ENCODE results near the gene TTYH1. TPM values are rescaled to one million over a fixed set of nuclear protein-coding genes. Genes with fewer than 3 reads are reported as not detected.

Gene TTYH1
- total and polyA plus RNA-seq, 9 of the 15 experiments (the other 6 are each of a cell fraction or from before 2014, with no cell fraction given): 0.08 TPM; not detected in 8

- H3K27me3 ChIP-seq (ENCODE audit: control insufficient read depth in 2 of 2, insufficient read depth in 2 of 2, low read length in 2 of 2): no peaks in the 10 kb centered on the region
- DNase-seq (ENCODE audit: extremely low read depth in 1 of 4, low spot score in 3 of 4): peak in 2 of 4 experiments; percentile 8
- in situ Hi-C loops (cut with MboI): no loop called here
- H3K36me3 ChIP-seq (ENCODE audit: control insufficient read depth, insufficient read depth, low read length): peaks cover 70% of the 10 kb centered on the region
- WGBS (ENCODE audit: insufficient coverage, low coverage, missing lambda C conversion rate): 98% methylated on average over 19 of the region's 39 CpGs
- no peak overlapping the region for H3K9ac ChIP-seq (ENCODE audit: insufficient read depth in 1 of 2, low read depth in 2 of 2, low read length in 2 of 2)
- H3K4me2 ChIP-seq (ENCODE audit: insufficient read depth, low read length): no peak overlapping the region
- ChIA-PET POLR2A (interaction anchor here (1.6 to 1.7 kb wide), 2 partner anchors 12 to 13 kb away, joined by 5 to 15 read pairs; partner anchors contain the start of genes CDC42EP5 and LENG8), CTCF (ENCODE audit: low intra/inter-chr PET ratio) (no interaction called here)
- no peak overlapping the region for H2AFZ ChIP-seq (ENCODE audit: low read depth, low read length)
- ATAC-seq: no peak
- intact Hi-C loops (cut with micrococcal nuclease): no loop called here
- FAIRE-seq: no peak
- no TSS peak for BruUV-seq (replicated peaks)
- H4K20me1 ChIP-seq (replicated peaks; ENCODE audit: control insufficient read depth, insufficient read depth, low read length): peaks cover 14% of the 10 kb centered on the region; the same call in 1 of the 2 replicates
- H3K9me1 ChIP-seq (ENCODE audit: control insufficient read depth, insufficient read depth, low read length): peaks cover 2% of the 10 kb centered on the region
- H3K4me3 ChIP-seq: no peak overlapping the region
- H3K9me3 ChIP-seq (replicated peaks; ENCODE audit: control insufficient read depth, insufficient read depth, low read depth, low read length): no peaks in the 10 kb centered on the region
- peaks cover 0 to 39% of the 10 kb centered on the region in 2 experiments; a peak in 2 of 5 replicates for H3K4me1 ChIP-seq (replicated peaks in 1 of 2; ENCODE audit: control insufficient read depth in 2 of 2, insufficient read depth in 2 of 2, low read length in 2 of 2)
- H3K27ac ChIP-seq (ENCODE audit: extremely low read depth, low read depth, low read length): no peak overlapping the region
- no peaks in the 10 kb centered on the region for H3K79me2 ChIP-seq (ENCODE audit: control insufficient read depth, insufficient read depth, low read length)
- TF ChIP-seq POLR2AphosphoS2 (IDR thresholded peaks at IDR 0.05; ENCODE audit: low read length): no peak
- TF ChIP-seq, protein P1, sequence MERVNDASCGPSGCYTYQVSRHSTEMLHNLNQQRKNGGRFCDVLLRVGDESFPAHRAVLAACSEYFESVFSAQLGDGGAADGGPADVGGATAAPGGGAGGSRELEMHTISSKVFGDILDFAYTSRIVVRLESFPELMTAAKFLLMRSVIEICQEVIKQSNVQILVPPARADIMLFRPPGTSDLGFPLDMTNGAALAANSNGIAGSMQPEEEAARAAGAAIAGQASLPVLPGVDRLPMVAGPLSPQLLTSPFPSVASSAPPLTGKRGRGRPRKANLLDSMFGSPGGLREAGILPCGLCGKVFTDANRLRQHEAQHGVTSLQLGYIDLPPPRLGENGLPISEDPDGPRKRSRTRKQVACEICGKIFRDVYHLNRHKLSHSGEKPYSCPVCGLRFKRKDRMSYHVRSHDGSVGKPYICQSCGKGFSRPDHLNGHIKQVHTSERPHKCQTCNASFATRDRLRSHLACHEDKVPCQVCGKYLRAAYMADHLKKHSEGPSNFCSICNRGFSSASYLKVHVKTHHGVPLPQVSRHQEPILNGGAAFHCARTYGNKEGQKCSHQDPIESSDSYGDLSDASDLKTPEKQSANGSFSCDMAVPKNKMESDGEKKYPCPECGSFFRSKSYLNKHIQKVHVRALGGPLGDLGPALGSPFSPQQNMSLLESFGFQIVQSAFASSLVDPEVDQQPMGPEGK (CRISPR knock-in tag; IDR thresholded peaks at IDR 0.05; ENCODE audit: borderline replicate concordance): no peak
- TF ChIP-seq, protein P2, sequence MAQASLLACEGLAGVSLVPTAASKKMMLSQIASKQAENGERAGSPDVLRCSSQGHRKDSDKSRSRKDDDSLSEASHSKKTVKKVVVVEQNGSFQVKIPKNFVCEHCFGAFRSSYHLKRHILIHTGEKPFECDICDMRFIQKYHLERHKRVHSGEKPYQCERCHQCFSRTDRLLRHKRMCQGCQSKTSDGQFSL (CRISPR knock-in tag; IDR thresholded peaks at IDR 0.05): 0 out of 2 replicates have a peak, but pooled peaks have one; percentile 41
- TF ChIP-seq, protein P2 (tag; IDR thresholded peaks at IDR 0.05): no peak
- no peak for TF ChIP-seq CCNT2 (IDR thresholded peaks at IDR 0.05; ENCODE audit: borderline replicate concordance, extremely low read depth, insufficient read length, low read depth, low read length)
- no peak for TF ChIP-seq ZBTB11 (CRISPR knock-in tag; IDR thresholded peaks at IDR 0.05)
- TF ChIP-seq ZNF77 (CRISPR knock-in tag; IDR thresholded peaks at IDR 0.05): no peak
- peak; percentile 66 for TF ChIP-seq POLR2G (IDR thresholded peaks at IDR 0.05; ENCODE audit: low read depth, low read length)
- TF ChIP-seq STAG1 (CRISPR knock-in tag; IDR thresholded peaks at IDR 0.05; ENCODE audit: borderline replicate concordance): no peak
- TF ChIP-seq, protein P3, sequence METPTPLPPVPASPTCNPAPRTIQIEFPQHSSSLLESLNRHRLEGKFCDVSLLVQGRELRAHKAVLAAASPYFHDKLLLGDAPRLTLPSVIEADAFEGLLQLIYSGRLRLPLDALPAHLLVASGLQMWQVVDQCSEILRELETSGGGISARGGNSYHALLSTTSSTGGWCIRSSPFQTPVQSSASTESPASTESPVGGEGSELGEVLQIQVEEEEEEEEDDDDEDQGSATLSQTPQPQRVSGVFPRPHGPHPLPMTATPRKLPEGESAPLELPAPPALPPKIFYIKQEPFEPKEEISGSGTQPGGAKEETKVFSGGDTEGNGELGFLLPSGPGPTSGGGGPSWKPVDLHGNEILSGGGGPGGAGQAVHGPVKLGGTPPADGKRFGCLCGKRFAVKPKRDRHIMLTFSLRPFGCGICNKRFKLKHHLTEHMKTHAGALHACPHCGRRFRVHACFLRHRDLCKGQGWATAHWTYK (CRISPR knock-in tag; IDR thresholded peaks at IDR 0.05): no peak
- 0 out of 2 replicates have a peak, but pooled peaks have one; percentile 23 for TF ChIP-seq POLR2AphosphoS5 (IDR thresholded peaks at IDR 0.05; ENCODE audit: control insufficient read depth, insufficient read depth, low read depth, low read length)
- TF ChIP-seq RBFOX2 (IDR thresholded peaks at IDR 0.05; ENCODE audit: low read depth, low read length): peak; percentile 53
These were observed 45.2 kb downstream of the TTYH1 start for GRCh38 chr19:54460230-54461005.

Measured in K562 (cell line).